NCI-H2171 (cell line): Measurements from ENCODE around the gene CHRDL1.

Experiments
- DNase-seq: peaks from one replicate; lab custom pipeline; 2025; lab: John Stamatoyannopoulos, UW

The CHRDL1 gene

GRCh38 chrX:110743679-110744340 is 51.8 kb downstream of the CHRDL1 start:
- DNase-seq = no peak

DNA sequence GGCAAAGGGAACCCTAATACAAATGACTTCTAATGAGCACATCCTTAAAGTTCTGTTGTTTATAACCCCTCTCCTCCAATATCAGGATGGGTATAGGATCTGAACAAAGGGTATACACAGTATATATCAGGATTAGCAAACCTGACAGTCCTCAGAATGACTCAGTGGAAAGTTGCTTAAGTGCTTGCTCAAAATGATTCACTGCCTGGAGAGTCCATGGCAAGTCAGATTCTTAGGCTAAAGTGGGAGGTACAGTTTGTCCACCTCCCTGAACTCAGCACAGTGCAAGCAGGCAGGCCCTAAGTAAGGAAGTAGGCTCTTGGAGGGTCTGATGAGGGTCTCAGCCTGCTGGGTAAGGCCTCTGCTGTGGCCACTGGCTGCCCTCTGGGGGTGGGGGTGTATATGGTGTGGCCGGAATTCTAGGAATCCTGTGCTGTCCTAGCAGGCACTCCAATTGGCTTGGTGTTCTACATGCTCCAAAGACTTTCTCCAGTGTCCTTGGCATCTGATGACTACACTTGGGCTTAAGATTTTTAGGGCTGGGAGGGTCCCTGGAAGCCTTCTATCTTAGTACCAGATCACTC is 54.3 kb downstream of the CHRDL1 start:
- no peak for DNase-seq

GRCh38 chrX:110734894-110735541 is 60.6 kb downstream of the CHRDL1 start:
- no peak for DNase-seq

GRCh38 chrX:110734271-110734670 is 61.3 kb downstream of the CHRDL1 start:
- DNase-seq = no peak

- no peak for DNase-seq
Observed at GRCh38 chrX:110733166-110733565, 62.5 kb downstream of the CHRDL1 start.

DNA sequence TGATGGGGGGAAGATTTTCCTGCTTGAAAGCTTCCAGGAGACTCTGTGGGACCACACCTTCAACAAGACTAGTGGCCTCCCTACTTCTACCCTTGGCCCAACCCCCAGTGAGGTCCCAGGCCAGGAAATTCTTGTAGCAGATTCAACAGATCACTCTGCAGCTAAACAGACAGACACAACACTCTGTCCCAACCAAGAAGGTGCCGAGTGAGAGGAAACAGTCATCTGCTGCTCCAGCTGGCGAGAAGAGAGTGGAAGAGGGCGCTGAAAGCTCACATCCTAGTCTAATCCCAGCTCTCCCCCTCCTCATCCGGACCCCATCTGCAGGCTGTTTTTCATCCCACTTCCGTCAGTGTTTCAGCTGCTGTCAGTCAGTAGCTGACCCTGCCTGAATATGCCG is 63.4 kb downstream of the CHRDL1 start:
- no peak for DNase-seq

DNA sequence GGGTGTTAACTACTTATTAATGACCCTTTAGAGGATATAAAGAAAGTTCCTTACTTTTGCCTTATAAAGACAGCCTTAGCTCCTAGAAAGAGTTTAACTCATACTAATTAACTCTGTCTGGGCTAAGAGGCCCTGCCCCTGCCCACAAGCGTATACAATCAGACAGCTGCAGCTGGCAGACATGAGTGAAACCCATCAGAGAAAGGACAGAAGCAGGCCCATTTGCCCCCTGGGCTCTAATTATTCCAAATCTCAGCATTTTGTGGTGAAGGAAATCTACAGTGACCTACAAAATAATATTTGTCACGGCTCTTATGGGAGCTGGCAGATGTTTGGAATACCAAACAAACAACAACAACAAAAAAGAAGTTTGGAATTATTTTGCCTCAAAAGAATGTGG is 71.8 kb downstream of the CHRDL1 start:
- no peak for DNase-seq

DNA sequence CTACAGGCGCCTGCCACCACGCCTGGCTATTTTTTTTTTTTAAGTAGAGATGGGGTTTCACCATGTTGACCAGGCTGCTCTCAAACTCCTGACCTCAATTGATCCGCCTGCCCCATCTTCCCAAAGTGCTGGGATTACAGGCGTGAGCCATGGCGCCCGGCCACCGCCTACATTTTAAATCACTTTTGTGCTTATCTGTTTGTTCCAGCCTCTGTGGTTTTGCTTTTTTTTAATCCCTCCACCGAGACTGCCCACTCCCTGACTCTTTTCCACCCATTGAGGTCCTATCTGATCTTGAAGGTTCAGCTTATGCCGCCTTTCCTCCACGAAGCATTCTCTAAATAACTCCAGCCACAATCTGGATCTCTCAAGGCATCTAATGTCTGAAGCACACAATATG is 73.5 kb downstream of the CHRDL1 start:
- no peak for DNase-seq

DNA sequence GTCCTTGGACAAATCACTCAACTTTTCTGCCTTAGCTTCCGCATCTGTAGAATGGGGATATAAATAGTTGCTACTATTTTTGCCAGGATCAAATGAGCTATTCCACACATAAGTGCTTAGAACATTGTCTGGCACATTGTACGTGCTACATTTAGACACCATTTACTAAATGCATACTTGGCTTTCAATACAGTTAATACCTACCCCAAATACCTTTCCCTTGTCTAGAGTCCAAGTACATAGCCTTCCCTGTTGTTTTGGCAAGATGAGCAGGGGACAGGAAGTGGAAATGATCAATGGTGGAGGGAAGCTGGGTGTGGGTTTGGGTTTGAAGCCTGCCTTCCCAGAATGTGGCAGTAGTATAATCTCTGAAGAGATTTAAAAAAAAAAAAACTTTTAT is 82.0 kb downstream of the CHRDL1 start:
- no peak for DNase-seq

- DNase-seq = no peak
Observed at GRCh38 chrX:110706446-110706845, 89.2 kb downstream of the CHRDL1 start.

GRCh38 chrX:110703641-110704040 is 92.0 kb downstream of the CHRDL1 start:
- no peak for DNase-seq

- DNase-seq = no peak
Observed at GRCh38 chrX:110699109-110699508, 96.5 kb downstream of the CHRDL1 start.

DNA sequence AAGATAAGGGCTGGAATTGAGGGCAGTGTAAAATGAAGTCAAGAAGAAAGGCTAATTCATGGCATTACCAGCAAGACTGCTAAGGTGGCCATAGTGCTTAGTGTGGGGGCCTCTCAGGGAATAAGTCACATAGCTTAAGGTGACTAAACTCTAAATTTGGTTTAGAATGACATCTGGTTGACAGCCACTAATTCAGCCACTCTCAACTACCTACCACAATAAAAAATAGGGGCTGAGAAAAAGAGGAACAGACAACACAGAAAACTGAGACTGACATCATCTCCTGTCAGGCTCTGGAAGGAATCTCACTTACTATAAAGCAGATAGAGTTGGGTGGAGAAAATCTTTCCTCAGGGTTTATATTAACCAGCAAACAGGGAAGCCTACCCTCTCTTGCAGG is 96.9 kb downstream of the CHRDL1 start:
- DNase-seq = no peak

- no peak for DNase-seq
Observed at GRCh38 chrX:110692866-110693265, 102.8 kb downstream of the CHRDL1 start.

DNA sequence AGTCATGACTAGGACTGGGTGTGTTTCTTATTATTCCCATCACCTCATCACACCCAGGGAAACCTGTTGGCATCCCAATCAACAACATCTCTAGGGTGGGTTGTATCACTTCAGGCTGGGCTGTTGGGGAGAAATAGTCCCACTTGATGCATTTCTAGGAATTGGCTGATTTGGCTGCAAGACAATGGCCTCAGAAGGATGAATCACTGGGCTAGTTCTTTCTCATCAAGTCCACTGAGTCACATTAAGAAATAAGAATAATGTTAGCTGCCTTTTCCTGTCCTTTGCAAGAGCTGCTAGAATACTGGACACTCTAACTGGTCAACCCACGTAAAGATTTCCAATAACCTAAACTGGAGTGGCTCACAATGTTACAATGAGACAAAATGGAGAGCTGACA is 104.2 kb downstream of the CHRDL1 start:
- no peak for DNase-seq

GRCh38 chrX:110684653-110685052 is 111.0 kb downstream of the CHRDL1 start:
- no peak for DNase-seq

- DNase-seq = no peak
Observed at GRCh38 chrX:110683925-110684324, 111.7 kb downstream of the CHRDL1 start.

DNA sequence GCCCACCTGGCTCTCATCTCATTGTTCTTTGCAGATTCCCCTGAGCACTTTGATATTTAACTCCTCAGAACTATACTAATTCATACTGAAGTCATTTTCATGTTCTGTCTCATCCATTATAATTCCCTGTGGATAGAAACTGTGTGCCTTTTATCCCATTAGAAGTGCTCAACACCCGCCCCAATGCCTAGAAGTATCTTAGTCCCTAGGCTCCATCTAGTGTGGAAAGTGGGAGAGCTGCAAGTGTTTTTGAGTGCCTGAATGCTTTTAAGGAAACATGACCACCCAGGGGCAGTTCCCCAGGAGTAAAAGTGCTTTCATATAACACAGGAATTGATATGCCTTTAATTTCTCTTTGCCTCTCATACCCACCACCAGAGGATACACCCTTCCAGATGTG is 117.0 kb downstream of the CHRDL1 start:
- DNase-seq = no peak

GRCh38 chrX:110675886-110676285 is 119.7 kb downstream of the CHRDL1 start:
- no peak for DNase-seq

- DNase-seq = no peak
Observed at GRCh38 chrX:110671068-110671803, 124.4 kb downstream of the CHRDL1 start.

DNA sequence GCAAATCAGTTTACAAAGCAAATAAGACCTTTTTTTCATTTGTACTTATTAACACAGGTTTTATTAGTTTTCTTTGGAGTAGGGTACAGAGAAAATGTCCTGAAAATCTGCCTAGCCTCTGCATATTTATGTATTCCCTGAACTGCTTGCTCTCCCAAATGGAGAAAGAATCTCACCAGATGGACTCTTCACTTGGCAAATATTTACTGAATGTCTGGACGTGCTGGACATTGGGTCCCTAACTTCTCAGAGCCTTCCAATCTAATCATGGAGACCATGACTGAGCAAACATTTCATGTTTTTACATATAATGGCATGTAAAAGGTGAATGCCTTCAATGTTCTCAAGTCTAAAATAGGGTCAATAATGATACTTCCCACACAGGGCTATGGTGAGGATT is 126.0 kb downstream of the CHRDL1 start:
- no peak for DNase-seq

DNA sequence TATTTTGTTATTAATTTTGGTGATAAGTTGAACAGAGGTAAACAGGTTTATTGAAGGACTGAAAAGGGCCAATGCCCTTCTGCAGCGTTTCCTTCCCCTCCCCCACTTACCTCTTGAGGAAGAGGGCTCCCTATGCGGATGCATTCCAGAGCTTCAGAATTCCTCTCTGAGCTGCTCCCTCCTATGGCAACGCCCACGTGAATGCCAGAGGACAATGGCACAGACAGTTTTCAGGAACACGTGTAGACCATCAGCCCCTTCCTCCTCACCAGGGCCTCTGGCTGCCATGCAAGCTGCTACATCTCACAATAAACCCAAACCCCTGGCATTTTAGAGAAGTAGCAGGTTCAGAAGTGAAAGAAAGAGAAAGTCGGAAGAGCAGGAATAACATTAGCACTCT is 127.9 kb downstream of the CHRDL1 start:
- DNase-seq = no peak
